H54 (cell line): ENCODE results near the gene ZNF70.

Experiments
- DNase-seq: peaks from one replicate; pipeline ENCODE4 v3.0.0; 2011; ENCODE audit warnings: low spot score, mixed read lengths; ENCODE audit not compliant: insufficient read length
- FAIRE-seq: peaks from 3 replicates; lab custom pipeline; 2011; peaks lifted over from hg19 to GRCh38; lab: Jason Lieb, UNC
- POLR2A ChIP-seq: IDR thresholded peaks from 2 replicates; pipeline ENCODE4 v1.6.1; 2011; ENCODE audit warnings: low read depth, mild to moderate bottlenecking, low read length

ZNF70 gene

DNA sequence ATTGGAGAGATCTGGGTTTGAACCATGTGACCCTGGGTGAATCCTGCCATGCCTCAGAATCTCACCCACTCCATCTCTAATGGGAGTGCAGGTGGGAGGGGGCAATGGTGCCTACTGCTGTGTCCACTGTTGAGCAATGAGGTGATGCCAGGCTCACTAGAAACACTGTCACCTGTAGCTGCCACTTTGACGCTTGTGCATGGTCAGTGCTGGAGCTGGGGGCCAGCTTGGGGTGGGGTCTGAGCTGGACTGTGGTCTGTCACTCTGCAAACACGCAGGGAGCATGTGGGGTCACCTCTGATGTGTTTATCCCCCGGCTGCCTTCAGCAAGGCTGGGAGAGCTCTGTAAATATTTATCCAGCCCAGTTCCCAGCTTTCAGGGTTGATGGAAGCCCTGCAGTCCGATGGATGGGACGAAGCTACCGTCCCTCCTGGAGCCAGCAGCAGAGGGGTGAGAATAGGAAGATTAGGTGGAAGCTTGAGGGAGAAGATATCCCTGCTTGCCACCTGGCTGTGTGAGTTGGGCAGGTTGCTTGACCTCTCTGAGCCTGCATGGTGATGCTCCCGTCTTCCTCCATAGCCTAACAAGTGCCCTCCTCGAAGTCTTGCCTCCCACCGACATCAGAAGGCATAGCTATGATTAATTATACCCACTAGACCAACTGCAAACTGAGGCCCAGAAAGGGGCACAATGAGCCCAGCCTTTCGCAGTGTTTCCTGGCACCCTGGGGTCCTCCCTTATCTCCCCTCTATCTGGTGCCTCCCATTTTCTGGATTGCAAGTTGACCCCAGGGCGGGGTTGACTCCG is 23.4 kb upstream of the ZNF70 start:
- DNase-seq (no peak), FAIRE-seq (no peak)
- TF ChIP-seq POLR2A: no peak

GRCh38 chr22:23773483-23774113 is 22.7 kb upstream of the ZNF70 start:
- no peak for TF ChIP-seq POLR2A
- DNase-seq: no peak
- FAIRE-seq: no peak

GRCh38 chr22:23772649-23773473 is 21.9 kb upstream of the ZNF70 start, which contains the start of gene MMP11:
Gene MMP11 (plus strand): TSS chr22:23772849. CDS start chr22:23772871, 22 bp downstream.
- DNase-seq: no peak
- no peak for TF ChIP-seq POLR2A
- FAIRE-seq: no peak

- DNase-seq (no peak), FAIRE-seq (no peak)
- no peak for TF ChIP-seq POLR2A
Measured at GRCh38 chr22:23772315-23772648, 21.4 kb upstream of the ZNF70 start.

DNA sequence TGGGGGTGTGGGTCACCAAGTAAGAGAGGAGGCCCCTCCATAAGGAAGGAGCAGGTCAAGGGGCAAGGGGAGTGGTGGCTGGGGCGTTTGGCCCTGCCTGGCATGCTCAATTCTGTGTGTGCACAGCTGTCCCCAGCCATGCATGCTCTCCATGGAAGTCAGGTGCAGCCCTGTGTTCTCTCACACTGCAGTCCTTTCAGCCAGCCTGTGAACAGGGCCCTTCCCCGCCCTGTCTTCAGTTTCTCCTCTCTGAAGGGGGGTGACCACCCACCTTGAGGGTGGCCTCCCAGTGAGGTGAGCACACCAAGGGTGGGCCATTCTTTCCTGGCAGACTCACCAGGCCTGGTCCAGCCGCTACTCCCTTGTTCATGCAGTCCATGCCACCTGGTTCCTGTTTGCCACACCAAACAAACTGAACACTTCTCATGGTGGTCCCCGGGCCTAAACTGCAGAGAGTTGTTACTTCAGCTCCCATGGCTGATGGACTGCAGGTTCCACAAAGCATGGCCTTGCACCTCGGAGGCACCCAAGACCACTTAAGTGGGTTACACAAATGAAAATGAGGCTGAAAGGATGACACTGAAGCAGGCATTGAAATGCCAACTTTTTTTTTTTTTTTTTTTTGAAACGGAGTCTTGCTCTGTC is 18.5 kb upstream of the ZNF70 start:
- no peak for TF ChIP-seq POLR2A
- no peak for FAIRE-seq
- DNase-seq: no peak

- no peak for FAIRE-seq
- TF ChIP-seq POLR2A: peak; percentile 45; the same call in 1 of the 2 replicates
- no peak for DNase-seq
Measured at GRCh38 chr22:23767673-23768548, 17.0 kb upstream of the ZNF70 start, which contains the start of gene CHCHD10. Gene CHCHD10 (minus strand): TSS chr22:23767972. CDS start chr22:23767874, 98 bp downstream.

DNA sequence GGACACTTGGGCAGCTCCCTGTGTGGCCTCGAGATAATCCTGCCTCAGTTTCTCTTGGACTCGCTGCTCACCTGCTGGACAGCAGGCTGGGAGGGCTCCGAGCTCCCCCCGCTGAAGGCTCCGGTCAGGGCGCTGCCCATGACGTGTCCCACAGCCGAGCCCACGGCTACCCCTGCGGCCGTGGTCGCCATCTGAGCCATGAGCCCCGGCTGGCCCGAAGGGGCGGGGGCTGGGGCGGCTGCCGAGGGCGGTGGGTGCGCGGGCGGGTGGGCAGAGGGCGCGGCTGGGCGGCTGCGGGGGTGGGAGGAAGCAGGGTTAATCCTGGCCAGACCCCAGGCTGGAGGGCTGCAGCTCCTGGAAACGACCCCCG is 16.4 kb upstream of the ZNF70 start:
- FAIRE-seq: no peak
- DNase-seq: no peak
- TF ChIP-seq POLR2A: no peak

DNA sequence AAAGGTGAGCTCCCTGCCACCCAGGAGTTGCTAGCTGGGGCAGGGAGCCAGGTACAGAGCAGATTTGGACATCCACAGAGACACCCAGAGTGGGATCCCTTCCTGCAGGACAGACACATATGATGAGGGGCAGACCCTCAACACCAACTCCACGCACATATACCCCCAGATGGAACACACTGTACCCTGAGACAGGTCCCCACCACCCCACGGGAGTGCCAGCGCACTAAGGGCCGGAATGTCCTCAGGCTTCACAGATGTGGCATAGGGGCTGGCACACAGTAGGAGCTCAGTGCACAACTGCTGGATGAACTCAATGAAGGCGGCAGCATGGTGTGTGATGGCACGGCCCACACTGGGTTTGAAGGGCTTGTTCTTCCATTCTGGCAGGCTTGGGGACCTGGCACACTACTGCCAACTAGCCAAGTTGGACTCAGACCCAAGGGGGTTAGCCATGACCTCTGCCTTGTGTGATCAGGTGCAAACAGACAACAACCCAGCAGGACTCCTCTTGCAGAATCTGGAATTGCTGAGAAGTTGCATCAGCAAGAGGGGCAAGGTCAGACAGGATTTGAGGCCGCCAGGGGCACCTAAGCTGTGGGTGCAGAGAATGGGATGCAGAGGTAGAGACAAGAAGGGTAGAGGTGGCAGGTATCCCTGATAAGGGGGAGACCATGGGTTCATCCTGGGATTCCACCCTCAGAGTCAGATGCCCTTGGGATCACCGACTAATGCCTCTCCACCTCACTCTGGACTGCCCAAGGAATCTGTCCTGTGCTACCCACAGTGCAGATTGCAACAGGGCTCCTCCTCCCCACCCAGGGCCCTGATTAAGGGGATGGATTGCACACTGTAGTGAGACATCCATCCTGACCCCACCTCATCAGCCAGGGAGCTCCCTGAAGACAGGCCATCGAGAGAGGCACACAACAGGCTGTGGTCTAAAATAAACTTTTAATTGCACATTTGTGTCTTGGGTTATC is 14.3 kb upstream of the ZNF70 start:
- no peak for TF ChIP-seq POLR2A
- no peak for FAIRE-seq
- DNase-seq: no peak

DNA sequence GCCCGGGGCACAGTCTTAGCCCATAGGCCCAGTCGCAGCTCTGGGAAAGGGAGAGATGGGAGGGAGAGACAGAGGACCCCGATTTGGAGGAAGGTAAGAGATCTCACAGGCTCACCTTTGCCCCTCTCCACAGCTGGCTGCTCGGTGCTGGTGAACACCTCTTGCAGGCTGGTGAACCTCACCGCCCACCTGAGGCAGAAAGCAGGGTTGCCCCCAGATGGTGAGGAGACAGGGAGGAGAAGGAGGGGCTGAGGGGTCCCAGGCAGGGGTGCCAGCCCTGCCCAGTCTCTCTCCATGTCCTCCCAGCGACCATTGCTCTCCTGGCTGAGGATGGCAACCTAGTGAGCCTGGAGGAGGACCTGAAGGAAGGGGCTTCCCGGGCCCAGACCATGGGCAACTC is 13.0 kb upstream of the ZNF70 start:
- no peak for DNase-seq
- no peak for FAIRE-seq
- TF ChIP-seq POLR2A: no peak

- no peak for TF ChIP-seq POLR2A
- DNase-seq (no peak), FAIRE-seq (no peak)
Measured at GRCh38 chr22:23763579-23763945, 12.7 kb upstream of the ZNF70 start.

DNA sequence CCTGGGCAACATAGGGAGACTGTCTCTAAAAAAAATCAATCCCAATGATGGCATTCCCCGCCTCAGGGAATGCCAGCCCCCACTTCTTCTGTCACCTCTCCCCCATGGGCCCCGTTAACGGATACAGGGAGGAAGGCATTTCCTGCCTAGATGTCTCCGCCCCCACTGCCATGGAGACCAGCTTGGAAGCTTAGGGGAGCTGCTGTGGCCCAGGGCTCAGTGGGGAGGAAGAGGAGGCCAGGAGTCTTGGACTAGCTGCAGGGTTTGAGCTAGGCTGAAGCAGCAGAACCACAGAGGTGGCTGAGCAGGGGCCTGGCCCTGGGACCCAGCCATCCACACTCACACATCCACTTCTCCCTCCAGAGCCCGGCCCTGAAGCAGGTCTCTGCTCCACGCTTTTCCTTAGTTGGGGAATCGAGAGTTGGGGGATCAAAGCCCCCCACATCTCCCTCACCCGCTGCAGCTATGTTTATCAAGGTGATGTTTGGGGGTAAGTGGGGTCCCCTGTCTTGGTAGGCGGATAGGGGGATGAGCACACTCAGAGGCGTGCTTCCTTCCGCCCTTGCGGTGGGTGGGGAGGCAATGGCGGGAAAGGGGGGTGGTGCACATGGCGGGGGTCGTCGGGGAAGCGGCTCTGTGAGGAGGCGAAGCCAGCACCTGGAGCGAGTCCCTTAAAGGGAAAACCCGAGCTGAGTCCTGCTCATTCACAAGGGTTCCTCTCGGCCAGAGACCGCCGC is 12.1 kb upstream of the ZNF70 start, which contains the start of gene C22orf15:
C22orf15 (plus strand) TSS at position 149 of the 737 bp plus-strand sequence; CDS start at position 466, 317 bp downstream.
- no peak for TF ChIP-seq POLR2A
- FAIRE-seq (no peak), DNase-seq (peak; percentile 62)
